GM19193 (cell line): Measurements from ENCODE around the gene RASA3.

Source experiments
- POLR2A ChIP-seq: IDR thresholded peaks from 4 replicates; pipeline ENCODE4 v1.6.1; 2011; ENCODE audit not compliant: insufficient read depth, insufficient read length; ENCODE audit errors: extremely low read depth

Gene RASA3

GRCh38 chr13:114134944-114135610, 2.7 kb upstream of the RASA3 start:
- TF ChIP-seq POLR2A: no peak

GRCh38 chr13:114134111-114134943, 1.9 kb upstream of the RASA3 start:
- TF ChIP-seq POLR2A: no peak

- peak; percentile 23 for TF ChIP-seq POLR2A
Observed at GRCh38 chr13:114131583-114132418, 622 bp downstream of the RASA3 start.

- TF ChIP-seq POLR2A: peak; percentile 56
Observed at GRCh38 chr13:114130837-114131582, 1.4 kb downstream of the RASA3 start.

GRCh38 chr13:114130131-114130836, 2.1 kb downstream of the RASA3 start:
- TF ChIP-seq POLR2A: peak; percentile 10

- TF ChIP-seq POLR2A: no peak
Observed at GRCh38 chr13:114129649-114130062, 2.8 kb downstream of the RASA3 start.

GRCh38 chr13:114128624-114129522, 3.5 kb downstream of the RASA3 start:
- TF ChIP-seq POLR2A: peak; percentile 50

- no peak for TF ChIP-seq POLR2A
Observed at GRCh38 chr13:114128348-114128623, 4.1 kb downstream of the RASA3 start.

GRCh38 chr13:114127473-114128347, 4.7 kb downstream of the RASA3 start:
- TF ChIP-seq POLR2A: no peak

- TF ChIP-seq POLR2A: no peak
Observed at GRCh38 chr13:114126789-114127472, 5.5 kb downstream of the RASA3 start.

- no peak for TF ChIP-seq POLR2A
Observed at GRCh38 chr13:114125589-114125988, 6.8 kb downstream of the RASA3 start.

GRCh38 chr13:114124921-114125320, 7.5 kb downstream of the RASA3 start:
- TF ChIP-seq POLR2A: no peak

- TF ChIP-seq POLR2A: no peak
Observed at GRCh38 chr13:114124431-114124830, 8.0 kb downstream of the RASA3 start.
